H9 (cell line): ENCODE measurements around the gene PEA15. TPM values are rescaled to one million over a fixed set of nuclear protein-coding genes. Genes with fewer than 3 reads are reported as not detected.
A peak's percentile ranks its signal among the peaks of the same experiment; 100 is the strongest.

Experiments
- DNase-seq: peaks from one replicate; pipeline ENCODE4 v3.0.0-alpha.2; 2017
- H2AFZ ChIP-seq: one replicate; pipeline ENCODE4 v1.6.1; 2013; ENCODE audit warnings: mild to moderate bottlenecking, low read length, control low read depth, moderate library complexity
- H2AK5ac ChIP-seq: 2 replicates; pipeline ENCODE4 v1.6.1; 2013; ENCODE audit warnings: low read length, control low read depth, mixed read lengths; ENCODE audit not compliant: insufficient read length
- H2BK120ac ChIP-seq: one replicate; pipeline ENCODE4 v1.6.1; 2013; ENCODE audit warnings: low read depth, mild to moderate bottlenecking, low read length, control low read depth, inconsistent platforms; ENCODE audit not compliant: poor library complexity, severe bottlenecking
- H2BK12ac ChIP-seq: 2 replicates; pipeline ENCODE4 v1.6.1; 2013; ENCODE audit warnings: low read length, control low read depth, mixed read lengths, low read depth; ENCODE audit not compliant: insufficient read length
- H2BK15ac ChIP-seq: 2 replicates; pipeline ENCODE4 v1.6.1; 2013; ENCODE audit warnings: low read depth, low read length, control low read depth
- H2BK20ac ChIP-seq: one replicate; pipeline ENCODE4 v1.6.1; 2013; ENCODE audit warnings: low read depth, mild to moderate bottlenecking, low read length, control low read depth, inconsistent platforms; ENCODE audit not compliant: poor library complexity, severe bottlenecking
- H2BK5ac ChIP-seq: 2 replicates; pipeline ENCODE4 v1.6.1; 2013; ENCODE audit warnings: low read length, control low read depth, mixed read lengths; ENCODE audit not compliant: insufficient read length
- H3K14ac ChIP-seq: 2 replicates; pipeline ENCODE4 v1.6.1; 2013; ENCODE audit warnings: low read length, control low read depth; ENCODE audit not compliant: insufficient read depth
- H3K18ac ChIP-seq: 2 replicates; pipeline ENCODE4 v1.6.1; 2013; ENCODE audit warnings: low read depth, mild to moderate bottlenecking, mixed read lengths, low read length, control low read depth; ENCODE audit not compliant: insufficient read length
- H3K23ac ChIP-seq: 2 replicates; pipeline ENCODE4 v1.6.1; 2013; ENCODE audit warnings: low read length, control low read depth, mixed read lengths, low read depth; ENCODE audit not compliant: insufficient read length
- H3K23me2 ChIP-seq: 2 replicates; pipeline ENCODE4 v1.6.1; 2013; ENCODE audit warnings: low read depth, mild to moderate bottlenecking, mixed read lengths, low read length, control low read depth; ENCODE audit not compliant: insufficient read length, poor library complexity, severe bottlenecking
- H3K27ac ChIP-seq: 2 replicates; pipeline ENCODE4 v1.5.1; 2013; ENCODE audit warnings: low read length, control low read depth, mixed read lengths, low read depth; ENCODE audit not compliant: insufficient read length
- H3K27me3 ChIP-seq: 2 replicates; pipeline ENCODE4 v1.6.1; 2013; ENCODE audit warnings: low read length, control low read depth, inconsistent platforms; ENCODE audit not compliant: insufficient read depth
- H3K4ac ChIP-seq: 2 replicates; pipeline ENCODE4 v1.6.1; 2013; ENCODE audit warnings: low read depth, mild to moderate bottlenecking, control low read depth, inconsistent platforms, low read length, moderate library complexity
- H3K4me1 ChIP-seq: 2 replicates; pipeline ENCODE4 v1.6.1; 2013; ENCODE audit warnings: low read length, control low read depth, inconsistent platforms; ENCODE audit not compliant: insufficient read depth
- H3K4me2 ChIP-seq: 2 replicates; pipeline ENCODE4 v1.6.1; 2013; ENCODE audit warnings: low read length, control low read depth, mixed read lengths; ENCODE audit not compliant: insufficient read length, insufficient read depth
- H3K56ac ChIP-seq: 2 replicates; pipeline ENCODE4 v1.6.1; 2013; ENCODE audit warnings: low read depth, mild to moderate bottlenecking, mixed read lengths, low read length, control low read depth; ENCODE audit not compliant: insufficient read length
- H3K79me1 ChIP-seq: 2 replicates; pipeline ENCODE4 v1.6.1; 2013; ENCODE audit warnings: low read depth, mild to moderate bottlenecking, moderate library complexity, low read length, control low read depth, inconsistent platforms; ENCODE audit not compliant: insufficient read depth, poor library complexity, severe bottlenecking
- H3K79me2 ChIP-seq: 2 replicates; pipeline ENCODE4 v1.6.1; 2013; ENCODE audit warnings: low read length, control low read depth, inconsistent platforms; ENCODE audit not compliant: insufficient read depth
- H3K9ac ChIP-seq: 2 replicates; pipeline ENCODE4 v1.6.1; 2013; ENCODE audit warnings: low read length, control low read depth, mixed read lengths; ENCODE audit not compliant: insufficient read length; ENCODE audit errors: extremely low read depth
- H3K9me3 ChIP-seq: one replicate; pipeline ENCODE4 v1.6.1; 2013; ENCODE audit warnings: low read depth, low read length, inconsistent platforms; ENCODE audit not compliant: control insufficient read depth
- H3T11ph ChIP-seq: one replicate; pipeline ENCODE4 v1.6.1; 2013; ENCODE audit warnings: mild to moderate bottlenecking, low read length, control low read depth, inconsistent platforms
- H4K20me1 ChIP-seq: one replicate; pipeline ENCODE4 v1.6.1; 2013; ENCODE audit not compliant: control insufficient read depth, insufficient read length, insufficient read depth
- H4K5ac ChIP-seq: 2 replicates; pipeline ENCODE4 v1.6.1; 2013; ENCODE audit warnings: low read depth, mild to moderate bottlenecking, mixed read lengths, low read length, control low read depth; ENCODE audit not compliant: insufficient read length
- H4K8ac ChIP-seq: replicated peaks from 2 replicates; pipeline ENCODE4 v1.6.1; 2013; ENCODE audit warnings: low read length, control low read depth, mixed read lengths, low read depth; ENCODE audit not compliant: insufficient read length
- H4K91ac ChIP-seq: 2 replicates; pipeline ENCODE4 v1.6.1; 2013; ENCODE audit warnings: low read depth, mild to moderate bottlenecking, moderate library complexity, mixed read lengths, low read length, control low read depth; ENCODE audit not compliant: insufficient read length
- H3K27ac Mint-ChIP-seq, 3 experiments: 2 replicates in 2 of 3; 3 replicates in 1 of 3; pipeline ENCODE4 v1.8.0; 2020 to 2021; ENCODE audit warnings: mixed read lengths in 3 of 3, mild to moderate bottlenecking in 1 of 3, moderate library complexity in 1 of 3
- H3K27me3 Mint-ChIP-seq: 2 replicates; pipeline ENCODE4 v1.8.0; 2021; ENCODE audit warnings: low read depth, mild to moderate bottlenecking, moderate library complexity, mixed read lengths
- H3K36me3 Mint-ChIP-seq, 3 experiments: 2 replicates in 2 of 3; 3 replicates in 1 of 3; pipeline ENCODE4 v1.8.0; 2020 to 2021; ENCODE audit warnings: low read depth in 3 of 3, mixed read lengths in 3 of 3; ENCODE audit not compliant: insufficient read depth in 1 of 3
- H3K4me1 Mint-ChIP-seq, 2 experiments: 2 replicates each; pipeline ENCODE4 v1.8.0; 2020; ENCODE audit warnings: mixed read lengths in 2 of 2
- H3K4me3 Mint-ChIP-seq, 2 experiments: 2 replicates in 1 of 2; 3 replicates in 1 of 2; pipeline ENCODE4 v1.8.0; 2020 to 2021; ENCODE audit warnings: mild to moderate bottlenecking in 2 of 2, mixed read lengths in 2 of 2, moderate library complexity in 1 of 2
- H3K9me3 Mint-ChIP-seq, 2 experiments: 2 replicates in 1 of 2; 3 replicates in 1 of 2; pipeline ENCODE4 v1.8.0; 2020; ENCODE audit warnings: mild to moderate bottlenecking in 2 of 2, mixed read lengths in 2 of 2, moderate library complexity in 1 of 2
- CTCF ChIP-seq: fragments of 200-600 bp; sonication (generic); conservative IDR thresholded peaks from 3 replicates; pipeline ENCODE4 v1.8.0; 2021; ENCODE audit warnings: antibody characterized with exemption, mild to moderate bottlenecking
- WGBS: extraction: QIAGEN DNeasy Blood & Tissue Kit; methylation state at CpG from one replicate; pipeline ENCODE4 v1.1.7; 2013; ENCODE audit warnings: missing lambda C conversion rate, low lambda C conversion rate, mixed read lengths; ENCODE audit not compliant: insufficient read length; ENCODE audit errors: extremely low coverage; 5-methylcytosine and 5-hydroxymethylcytosine counted together
- total RNA-seq: library from RNA; stranded (reverse); gene quantifications from 2 replicates; pipeline ENCODE4 v1.2.1, GENCODE V29; 2021

PEA15 gene
- total RNA-seq, 1 experiment from 2014 or later: 82.1 TPM

- H3K4me1 Mint-ChIP-seq: peaks cover 9% of the 10 kb centered on the region in 2 experiments
- no peak overlapping the region for H3K4me3 Mint-ChIP-seq
- H2BK20ac ChIP-seq: no peak overlapping the region
- H3K9me3 Mint-ChIP-seq: no peaks in the 10 kb centered on the region
- no peaks in the 10 kb centered on the region for H3K9me3 ChIP-seq
- peak overlapping the region in 1 of 3 experiments; percentile 59; a peak in 2 of 7 replicates for H3K27ac Mint-ChIP-seq
- no peak overlapping the region for H2BK12ac ChIP-seq
- no peak overlapping the region for H4K5ac ChIP-seq
- H3K79me2 ChIP-seq: peaks cover 6% of the 10 kb centered on the region; the same call in 1 of the 2 replicates
- no peaks in the 10 kb centered on the region for H3K27me3 Mint-ChIP-seq
- peak; percentile 52 for DNase-seq
- H3T11ph ChIP-seq: no peak overlapping the region
- no peak overlapping the region for H3K14ac ChIP-seq
- H4K8ac ChIP-seq: no peak overlapping the region
- TF ChIP-seq CTCF: peak; percentile 90
- H3K27me3 ChIP-seq: no peaks in the 10 kb centered on the region
- H4K20me1 ChIP-seq: no peaks in the 10 kb centered on the region
- no peaks in the 10 kb centered on the region for H3K4me1 ChIP-seq
- no peak overlapping the region for H3K4ac ChIP-seq
- H2AFZ ChIP-seq: no peak overlapping the region
- H3K36me3 Mint-ChIP-seq: peaks cover 4 to 28% (median 26%) of the 10 kb centered on the region in 3 experiments; a peak in 6 of 7 replicates
- H3K27ac ChIP-seq: no peak overlapping the region
- no peak overlapping the region for H2AK5ac ChIP-seq
- H3K4me2 ChIP-seq: no peak overlapping the region
- no peak overlapping the region for H3K9ac ChIP-seq
- H4K91ac ChIP-seq: no peak overlapping the region
- no peaks in the 10 kb centered on the region for H3K23me2 ChIP-seq
- H3K79me1 ChIP-seq: peaks cover 5% of the 10 kb centered on the region
- H2BK15ac ChIP-seq: no peak overlapping the region
- H3K23ac ChIP-seq: no peak overlapping the region
- H3K18ac ChIP-seq: no peak overlapping the region
- no peak overlapping the region for H2BK120ac ChIP-seq
- H2BK5ac ChIP-seq: no peak overlapping the region
- H3K56ac ChIP-seq: no peak overlapping the region
- no CpG with 5 or more reads among the region's 5 CpGs for WGBS
Observed at GRCh38 chr1:160251687-160252526, 46.7 kb downstream of the PEA15 start.
